GM21717 (cell line): ENCODE data around the gene RPS8.
"Not testable (repeated sequence)": the region's sequence is repeated elsewhere in the genome, so short reads cannot be mapped to it uniquely, and the experiment has no call there.

Experiments used
- ATAC-seq: cut with Tn5 transposase; IDR thresholded peaks from one replicate; pipeline ENCODE4 v1.9.1; 2021; ENCODE audit warnings: mild to moderate bottlenecking, moderate library complexity; ENCODE audit not compliant: unreplicated experiment

RPS8 gene

DNA sequence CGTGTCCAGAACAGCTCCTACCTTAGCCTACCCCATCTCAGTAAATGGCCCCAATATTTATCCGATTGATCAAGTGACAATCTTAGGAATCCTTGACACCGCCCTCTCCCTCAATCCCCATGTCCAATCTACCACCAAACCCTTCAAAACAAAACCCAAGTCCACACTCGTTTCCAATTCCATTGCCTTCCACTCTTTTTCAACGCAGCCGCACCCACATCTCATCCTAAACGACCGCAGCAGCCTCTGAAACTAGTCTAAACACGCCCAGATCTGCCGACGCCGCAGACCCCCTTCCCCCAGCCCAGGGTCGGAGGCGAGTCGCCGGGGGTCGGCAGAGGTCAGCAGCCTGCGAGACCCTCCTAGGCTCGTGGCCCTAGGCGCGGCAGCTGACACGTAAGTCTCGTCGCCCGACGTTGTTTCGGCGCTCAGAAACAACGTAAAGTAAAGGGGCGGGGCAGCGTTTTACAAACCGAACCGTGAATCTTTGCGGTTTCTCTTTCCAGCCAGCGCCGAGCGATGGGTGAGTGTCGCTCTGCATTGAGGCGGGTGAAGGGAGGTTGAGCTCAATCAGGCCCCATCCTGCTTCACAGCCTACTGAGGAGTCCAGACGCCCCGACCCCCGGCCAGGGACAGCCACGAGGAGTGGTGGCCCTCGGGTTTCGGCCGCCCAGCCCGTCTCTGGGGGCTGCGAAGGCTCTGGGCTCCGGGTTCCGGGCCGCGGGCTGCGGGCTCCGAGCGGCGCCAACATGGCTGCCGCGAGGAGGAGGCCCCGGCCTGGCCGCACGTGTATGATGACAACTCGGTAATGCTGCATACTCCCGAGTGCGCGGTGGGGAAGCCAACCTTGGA lies at the start of gene RPS8:
Gene RPS8 (plus strand): TSS at position 463 of the 852 bp plus-strand sequence. CDS start 57 bp downstream, at position 520.
- ATAC-seq, result peak; percentile 75

DNA sequence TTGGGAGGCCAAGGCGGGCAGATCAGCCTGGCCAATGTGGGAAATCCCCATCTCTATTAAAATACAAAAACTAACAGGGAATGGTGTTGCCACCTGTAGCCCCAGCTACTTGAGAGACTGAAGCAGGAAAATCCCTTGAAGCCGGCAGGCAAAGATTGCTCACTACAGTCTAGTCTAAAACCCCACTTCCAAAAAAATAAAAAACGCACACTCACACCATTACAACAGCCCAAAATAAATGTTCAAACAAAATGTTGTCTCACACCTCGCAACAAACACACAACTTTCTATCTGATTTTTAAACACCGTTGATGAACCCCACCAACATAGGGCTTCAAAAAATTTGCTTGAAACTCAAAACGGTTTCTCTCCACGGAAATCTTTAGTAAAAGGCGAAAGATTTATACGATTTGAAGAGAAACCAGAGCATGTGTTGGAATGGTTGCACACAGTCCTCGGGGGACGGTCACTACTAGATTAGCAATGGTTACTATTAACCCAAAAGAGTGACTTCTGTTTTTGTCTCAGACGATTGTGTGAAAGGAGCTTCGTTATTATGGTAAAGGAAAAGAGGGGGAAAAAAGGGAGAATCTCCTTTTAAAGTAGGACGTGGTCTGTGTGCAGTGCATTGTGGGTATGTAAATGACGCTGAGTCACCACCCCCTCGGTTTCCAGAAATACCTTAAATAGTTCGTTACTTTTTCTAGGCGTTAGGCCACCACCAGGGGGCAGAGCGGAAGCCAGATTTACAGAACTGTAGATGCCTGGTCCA lies 44.4 kb upstream of the RPS8 start, which contains the start of gene RNU5D-1:
Gene RNU5D-1 (minus strand): TSS at position 430 of the 772 bp plus-strand sequence.
- ATAC-seq, result peak; percentile 58

DNA sequence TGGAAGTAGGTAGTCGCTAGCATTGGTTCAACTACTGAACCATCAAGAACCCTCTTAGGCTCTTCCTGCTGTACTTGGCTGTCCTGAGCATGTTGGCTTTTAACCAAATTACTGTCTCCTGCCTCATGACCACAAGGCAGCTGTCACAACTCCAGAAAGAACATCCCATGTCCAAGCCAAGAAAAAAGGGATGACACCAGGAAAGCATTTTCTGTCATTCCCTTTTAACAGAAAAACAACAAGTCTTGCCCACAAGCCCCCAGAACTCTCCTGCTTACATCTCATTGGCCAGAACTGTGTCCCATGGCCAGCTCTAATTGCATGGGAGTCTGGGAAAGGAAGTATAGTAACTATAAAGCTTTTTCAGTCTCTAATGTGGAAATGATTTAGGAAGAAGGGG lies 42.0 kb upstream of the RPS8 start:
- ATAC-seq, result no peak

DNA sequence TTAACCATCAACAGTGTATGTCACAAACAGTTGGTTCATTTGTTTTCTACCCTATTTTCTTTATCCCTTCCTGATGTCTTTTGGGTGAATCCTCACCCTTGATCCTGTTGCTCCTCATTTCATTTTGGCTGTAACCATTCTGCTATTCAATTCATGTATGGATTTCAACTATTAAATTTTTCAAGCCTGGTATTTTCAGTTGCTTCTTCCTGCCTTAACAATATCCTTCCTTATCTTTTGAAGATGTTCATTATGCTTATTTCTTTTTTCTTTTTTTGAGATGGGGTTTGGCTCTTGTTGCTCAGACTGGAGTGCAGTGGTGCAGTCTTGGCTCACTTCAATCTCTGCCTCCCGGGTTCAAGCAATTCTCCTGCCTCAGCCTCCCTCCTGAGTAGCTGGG lies 41.6 kb upstream of the RPS8 start:
- no peak for ATAC-seq

DNA sequence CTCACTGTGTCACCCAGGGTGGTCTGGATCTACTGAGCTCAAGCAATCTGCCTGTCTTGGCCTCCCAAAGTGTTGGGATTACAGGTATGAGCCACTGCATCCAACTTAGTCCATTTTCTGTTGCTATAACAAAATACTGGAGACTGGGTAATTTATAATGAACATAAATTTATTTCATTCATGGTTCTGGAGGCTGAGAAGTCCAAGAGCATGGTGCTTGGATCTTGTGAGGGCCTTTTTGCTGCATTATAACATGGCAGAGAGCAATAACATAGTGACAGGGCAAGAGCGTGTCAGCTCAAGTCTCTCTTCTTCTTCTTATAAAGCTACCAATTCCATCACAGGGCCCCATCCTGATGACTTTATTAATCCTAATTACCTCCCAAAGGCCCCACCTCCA lies 39.3 kb upstream of the RPS8 start:
- ATAC-seq, result no peak

DNA sequence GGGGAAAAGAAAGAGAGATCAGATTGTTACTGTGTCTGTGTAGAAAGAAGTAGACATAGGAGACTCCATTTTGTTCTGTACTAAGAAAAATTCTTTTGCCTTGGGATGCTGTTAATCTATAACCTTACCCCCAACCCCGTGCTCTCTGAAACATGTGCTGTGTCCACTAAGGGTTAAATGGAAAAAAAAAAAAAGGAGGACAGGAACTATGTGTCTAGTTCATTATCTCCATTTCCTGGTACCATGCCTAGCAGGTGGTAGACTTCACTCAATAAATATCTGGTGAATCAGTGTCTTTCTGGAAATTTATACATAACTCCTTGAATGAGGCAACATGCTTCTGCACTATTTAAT lies 36.4 kb upstream of the RPS8 start:
- ATAC-seq, result not testable (repeated sequence)

DNA sequence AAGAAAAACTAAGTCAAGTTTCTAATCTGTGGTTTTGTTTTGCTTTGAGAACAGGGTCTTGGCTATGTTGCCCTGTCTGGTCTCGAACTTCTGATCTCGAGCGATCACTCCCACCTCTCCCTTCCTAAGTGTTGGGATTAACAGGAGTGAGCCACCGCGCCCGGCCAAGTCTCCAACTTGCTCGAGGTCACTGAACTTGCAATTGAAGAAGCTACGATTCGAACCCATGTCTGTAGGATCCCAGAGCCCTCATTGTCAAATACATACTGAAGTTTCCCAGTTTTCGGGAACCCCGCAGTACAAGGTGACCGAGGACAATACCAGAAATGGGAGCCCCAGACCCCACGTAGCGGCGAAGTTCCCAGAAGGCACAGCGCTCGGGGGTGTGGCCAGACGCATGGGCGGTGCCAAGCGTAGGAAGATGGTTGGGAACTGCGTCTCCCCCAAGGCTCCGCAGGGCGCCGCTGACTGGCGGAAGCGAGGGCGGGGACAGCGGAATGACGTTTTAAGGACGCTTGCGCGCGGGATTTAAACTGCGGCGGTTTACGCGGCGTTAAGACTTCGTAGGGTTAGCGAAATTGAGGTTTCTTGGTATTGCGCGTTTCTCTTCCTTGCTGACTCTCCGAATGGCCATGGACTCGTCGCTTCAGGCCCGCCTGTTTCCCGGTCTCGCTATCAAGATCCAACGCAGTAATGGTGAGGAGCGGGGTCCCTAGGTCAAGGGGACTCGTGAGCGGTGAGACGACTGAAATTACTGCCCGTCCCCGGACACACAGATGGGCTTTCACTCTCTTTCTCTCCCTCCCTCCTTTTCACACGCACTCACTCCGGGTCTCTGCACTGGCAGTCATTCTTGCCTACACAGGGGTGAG lies 35.8 kb upstream of the RPS8 start, which contains the start of gene KIF2C:
Gene KIF2C (plus strand): TSS at position 531 of the 872 bp plus-strand sequence. CDS start 96 bp downstream, at position 627.
- peak; percentile 83 for ATAC-seq

DNA sequence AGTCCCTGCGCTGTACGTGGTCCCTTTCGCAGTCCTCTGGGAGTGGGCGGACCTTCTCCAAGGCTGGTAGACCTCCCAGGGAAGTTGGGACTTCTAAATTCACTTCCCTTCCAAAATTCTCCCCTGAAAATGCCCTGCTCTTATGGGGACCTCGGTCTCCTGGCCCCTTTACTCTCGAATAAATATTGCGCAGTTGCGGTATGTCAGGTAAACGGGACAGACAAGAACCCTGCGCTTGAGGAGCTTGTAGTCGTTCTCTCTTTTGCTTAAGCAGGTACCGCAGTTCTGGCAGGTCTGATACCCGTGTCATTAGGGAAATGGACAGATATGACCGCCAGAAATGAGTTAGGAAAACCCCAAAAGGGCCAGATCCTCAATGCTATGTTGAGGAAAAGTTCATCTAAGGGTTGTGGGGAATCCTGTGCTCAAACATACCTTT lies 35.1 kb upstream of the RPS8 start:
- no peak for ATAC-seq

DNA sequence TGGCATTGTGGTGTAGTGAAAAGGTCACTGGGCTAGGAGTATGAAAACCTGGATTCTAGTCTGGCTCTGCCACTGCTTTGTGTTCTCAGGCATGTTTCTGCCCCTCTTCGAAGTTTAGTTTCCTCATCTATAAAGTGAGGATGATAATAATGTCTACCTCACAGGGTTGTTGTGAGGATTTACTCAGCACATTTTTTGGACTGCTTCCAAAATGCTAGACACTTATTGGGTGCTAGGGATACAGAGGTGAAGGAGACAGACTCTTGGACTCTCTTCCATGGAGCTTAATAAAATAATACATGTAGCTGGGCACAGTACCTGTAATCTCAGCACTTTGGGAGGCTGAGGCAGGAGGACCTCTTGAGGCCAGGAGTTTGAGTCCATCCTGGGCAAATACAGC lies 32.1 kb upstream of the RPS8 start:
- no peak for ATAC-seq

DNA sequence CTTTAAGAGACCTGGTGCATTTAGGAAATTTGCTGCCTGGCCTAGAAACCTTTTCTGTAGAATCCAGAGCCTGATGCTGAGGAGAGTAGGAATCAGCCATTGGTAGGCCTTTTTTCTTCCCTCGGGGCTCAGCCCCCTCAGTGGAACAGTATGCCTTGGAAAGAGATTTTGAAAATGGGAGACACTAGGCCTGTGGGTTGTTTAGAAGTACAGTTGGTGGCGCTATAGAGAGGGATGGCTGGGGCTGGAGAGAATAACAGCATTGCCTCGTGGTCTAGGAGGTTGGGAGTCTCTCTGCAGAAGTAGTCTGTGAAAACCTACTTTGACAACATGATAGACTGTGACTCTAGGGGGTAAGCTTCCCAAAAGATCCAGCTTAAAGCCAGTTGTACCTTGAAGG lies 27.5 kb upstream of the RPS8 start:
- ATAC-seq, result no peak

DNA sequence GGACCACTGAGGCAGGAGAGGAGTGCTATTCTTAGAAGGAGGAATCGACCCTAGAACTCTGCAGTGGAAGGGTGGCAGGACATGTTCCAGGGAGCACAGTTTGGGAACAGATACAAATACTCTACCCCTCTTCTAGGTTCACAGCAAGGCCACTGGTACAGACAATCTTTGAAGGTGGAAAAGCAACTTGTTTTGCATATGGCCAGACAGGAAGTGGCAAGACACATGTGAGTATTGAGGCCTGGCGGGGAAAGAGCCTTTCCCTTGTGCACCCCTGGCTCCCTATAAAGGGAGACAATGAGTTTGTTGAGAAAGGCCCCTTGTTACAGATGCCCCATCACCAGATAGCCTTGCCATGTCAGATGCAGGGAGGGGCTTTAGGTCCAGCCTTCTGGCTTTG lies 17.9 kb upstream of the RPS8 start:
- ATAC-seq, result no peak

DNA sequence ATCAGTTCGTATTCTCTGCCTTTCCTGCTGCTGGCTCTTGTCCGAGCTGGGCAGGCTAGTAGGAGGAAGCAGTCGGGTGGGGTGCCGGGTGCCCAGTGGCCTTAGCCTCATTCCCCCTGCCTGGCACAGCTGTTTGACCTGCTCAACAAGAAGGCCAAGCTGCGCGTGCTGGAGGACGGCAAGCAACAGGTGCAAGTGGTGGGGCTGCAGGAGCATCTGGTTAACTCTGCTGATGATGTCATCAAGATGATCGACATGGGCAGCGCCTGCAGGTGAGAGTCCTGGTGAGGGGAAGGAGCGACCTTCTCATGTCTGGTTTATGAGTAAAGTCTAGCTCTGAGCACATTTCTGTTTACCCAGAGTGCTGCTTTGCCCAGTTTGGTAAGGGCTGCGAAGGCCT lies 16.3 kb upstream of the RPS8 start:
- ATAC-seq, result no peak

DNA sequence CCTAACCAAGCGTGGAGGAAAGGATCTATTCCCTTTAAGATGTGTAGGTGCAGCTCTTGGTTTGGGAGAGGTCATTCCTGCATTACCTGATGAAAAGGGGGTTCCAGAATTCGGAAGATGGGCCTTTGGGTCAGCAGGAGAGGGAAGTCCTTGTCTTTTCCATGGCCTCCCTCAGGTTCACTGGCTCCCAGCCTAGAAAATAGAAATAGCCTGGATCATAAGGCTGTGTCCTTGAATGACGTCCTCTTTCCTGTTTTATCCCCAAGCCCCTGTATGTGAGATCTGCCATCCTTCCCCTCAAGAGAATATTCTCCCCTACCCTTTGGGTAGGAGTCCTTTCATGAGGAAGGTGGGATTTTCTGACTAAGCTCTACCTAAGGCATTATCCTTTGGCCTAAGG lies 14.5 kb upstream of the RPS8 start:
- no peak for ATAC-seq

DNA sequence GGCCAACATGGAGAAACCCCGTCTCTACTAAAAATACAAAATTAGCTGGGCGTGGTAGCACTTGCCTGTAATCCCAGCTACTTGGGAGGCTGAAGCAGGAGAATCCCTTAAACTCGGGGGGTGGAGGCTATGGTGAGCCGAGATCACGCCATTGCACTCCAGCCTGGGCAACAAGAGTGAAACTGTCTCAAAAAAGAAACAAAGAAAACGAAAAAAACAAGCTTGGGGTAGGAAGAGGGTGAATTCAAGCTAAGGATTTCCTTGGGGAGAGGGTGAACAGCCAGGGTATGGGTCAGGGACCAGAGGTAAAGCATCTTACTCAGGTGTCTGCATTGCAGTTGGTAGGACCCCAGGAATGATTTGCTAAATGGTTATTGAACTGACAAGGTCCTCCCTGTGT lies 8.9 kb upstream of the RPS8 start:
- ATAC-seq, result not testable (repeated sequence)

DNA sequence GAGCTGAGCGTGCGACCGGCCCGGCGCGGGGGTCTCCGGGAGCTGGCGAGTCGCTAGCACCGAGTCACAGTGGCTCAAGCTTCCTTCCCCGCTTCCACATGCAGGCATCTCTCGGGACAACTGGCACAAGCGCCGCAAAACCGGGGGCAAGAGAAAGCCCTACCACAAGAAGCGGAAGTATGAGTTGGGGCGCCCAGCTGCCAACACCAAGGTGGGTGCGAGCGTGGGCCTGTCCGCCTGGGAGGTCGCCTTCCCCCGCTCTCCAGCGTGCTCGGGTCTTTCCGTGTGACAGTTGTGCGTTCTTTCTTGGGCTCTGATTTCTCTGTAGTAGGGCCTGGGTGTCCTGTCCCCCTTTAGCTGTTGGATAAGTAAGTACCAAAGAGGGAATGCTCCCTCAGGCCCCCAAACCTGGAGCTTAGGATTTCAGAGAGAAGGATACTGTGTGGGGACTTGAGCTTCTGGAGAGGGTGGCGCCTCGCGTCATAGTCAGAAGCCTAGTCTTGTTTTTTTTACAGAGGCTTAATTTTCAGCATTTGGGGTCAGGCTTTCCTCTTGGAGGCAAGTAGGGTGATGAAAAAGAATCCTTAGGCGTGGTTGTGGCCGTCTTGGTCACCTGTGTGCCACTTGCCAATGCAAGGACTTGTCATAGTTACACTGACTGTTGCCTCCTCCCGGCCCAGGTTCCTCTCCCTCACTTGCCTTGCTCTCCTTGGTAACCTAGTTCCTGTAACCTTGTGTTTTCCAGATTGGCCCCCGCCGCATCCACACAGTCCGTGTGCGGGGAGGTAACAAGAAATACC lies 790 bp downstream of the RPS8 start:
- peak; percentile 12 for ATAC-seq

DNA sequence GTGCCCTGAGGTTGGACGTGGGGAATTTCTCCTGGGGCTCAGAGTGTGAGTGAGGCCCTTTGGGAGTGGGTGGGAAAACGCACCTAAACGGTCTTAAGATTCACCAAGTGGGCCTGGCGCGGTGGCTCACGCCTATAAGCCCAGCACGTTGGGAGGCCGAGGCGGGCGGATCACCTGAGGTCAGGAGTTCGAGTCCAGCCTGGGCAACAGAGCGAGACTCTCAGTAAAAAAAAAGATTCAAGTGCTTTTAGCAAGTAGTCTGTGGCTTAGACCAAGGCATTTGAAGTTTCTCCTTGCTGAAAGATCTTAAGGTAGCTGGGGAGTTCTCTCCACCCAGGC lies 1.4 kb downstream of the RPS8 start:
- ATAC-seq, result no peak

DNA sequence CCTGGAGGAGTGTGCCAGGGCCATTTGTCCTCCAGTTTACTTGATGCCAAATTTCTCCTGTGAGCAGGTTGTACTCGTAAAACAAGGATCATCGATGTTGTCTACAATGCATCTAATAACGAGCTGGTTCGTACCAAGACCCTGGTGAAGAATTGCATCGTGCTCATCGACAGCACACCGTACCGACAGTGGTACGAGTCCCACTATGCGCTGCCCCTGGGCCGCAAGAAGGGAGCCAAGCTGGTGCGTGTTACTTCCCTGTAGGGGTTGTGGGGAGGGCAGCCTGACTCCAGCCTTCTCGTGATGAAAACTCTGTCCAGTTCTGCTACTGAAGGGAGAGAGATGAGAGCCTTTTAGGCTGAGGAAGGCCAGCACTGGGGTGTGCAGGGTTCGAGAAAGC lies 2.2 kb downstream of the RPS8 start:
- no peak for ATAC-seq

DNA sequence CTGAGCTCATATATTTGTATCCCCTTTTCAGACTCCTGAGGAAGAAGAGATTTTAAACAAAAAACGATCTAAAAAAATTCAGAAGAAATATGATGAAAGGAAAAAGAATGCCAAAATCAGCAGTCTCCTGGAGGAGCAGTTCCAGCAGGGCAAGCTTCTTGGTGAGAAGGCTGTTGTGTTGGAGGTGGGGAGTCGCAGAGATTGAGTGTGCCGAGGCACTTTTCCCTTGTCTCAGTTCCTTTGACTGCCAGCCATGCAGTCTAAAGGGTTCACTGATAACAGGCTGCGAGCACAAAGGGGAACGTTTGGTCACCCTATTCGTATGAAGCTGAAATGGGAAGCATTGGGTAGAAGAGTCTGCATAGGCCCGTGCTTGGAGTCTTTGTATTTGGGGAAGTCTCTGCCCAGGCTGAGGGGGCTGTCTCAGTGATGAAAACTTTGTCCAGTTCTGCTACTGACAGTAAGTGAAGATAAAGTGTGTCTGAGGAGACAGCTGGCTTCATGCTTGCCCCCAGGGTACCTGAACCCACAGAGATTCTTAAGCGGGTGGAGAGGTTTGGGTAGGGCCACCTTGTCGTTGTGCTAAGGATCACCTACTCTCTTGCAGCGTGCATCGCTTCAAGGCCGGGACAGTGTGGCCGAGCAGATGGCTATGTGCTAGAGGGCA lies 2.8 kb downstream of the RPS8 start:
- no peak for ATAC-seq

DNA sequence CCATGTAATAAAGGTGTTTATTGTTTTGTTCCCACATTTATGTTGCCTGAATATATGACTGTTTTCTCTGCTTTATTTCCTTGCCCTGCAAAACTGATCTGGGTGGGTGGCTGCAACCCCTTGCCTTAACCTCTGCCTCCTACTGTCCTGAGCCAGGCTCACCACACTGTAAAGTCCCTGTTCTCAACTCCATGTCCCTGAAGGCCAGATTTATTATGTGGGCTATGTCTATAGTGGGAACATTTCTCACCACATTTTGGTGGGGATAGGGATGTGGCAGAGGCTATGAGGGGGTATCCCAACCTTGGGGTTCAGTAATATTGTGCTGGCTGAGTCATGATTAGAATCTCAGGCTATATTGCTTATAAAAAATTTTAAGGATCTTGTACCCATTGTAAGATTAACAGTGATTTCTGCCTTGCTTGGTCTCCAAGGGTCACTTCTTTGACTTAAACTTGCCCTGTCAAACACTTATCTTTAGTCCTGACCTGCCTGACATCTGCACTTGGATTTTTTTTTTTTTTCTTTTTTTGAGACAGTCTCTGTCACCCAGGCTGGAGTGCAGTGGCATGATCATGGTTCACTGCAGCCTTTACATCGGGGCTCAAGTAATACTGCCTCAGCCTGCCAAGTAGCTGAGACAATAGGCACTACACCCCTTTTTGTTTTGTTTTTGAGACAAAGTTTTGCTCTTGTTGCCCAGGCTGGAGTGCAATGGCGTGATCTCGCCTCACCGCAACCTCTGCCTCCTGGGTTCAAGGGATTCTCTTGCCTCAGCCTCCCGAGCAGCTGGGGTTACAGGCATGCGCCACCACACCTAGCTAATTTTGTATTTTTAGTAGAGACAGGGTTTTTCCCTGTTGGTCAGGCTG lies 3.6 kb downstream of the RPS8 start:
- ATAC-seq, result no peak
